Stimulated activated CD8-positive, alpha-beta memory T cell treated with anti-CD3 and anti-CD28 coated beads, Interleukin-4, amount 100 ng/mL, for 1 hour (primary cell): ENCODE data around the gene SSU72.
"Not testable (repeated sequence)": the region's sequence is repeated elsewhere in the genome, so short reads cannot be mapped to it uniquely, and the experiment has no call there.

Source experiments
- DNase-seq, 2 donors: peaks; one replicate each; pipeline ENCODE4 v3.0.0-alpha.2; 2020; ENCODE audit warnings: low read depth in 2 of 2, low spot score in 1 of 2

The SSU72 gene

GRCh38 chr1:1508775-1509464 lies 65.7 kb downstream of the SSU72 start:
- DNase-seq: not testable (repeated sequence)

GRCh38 chr1:1507305-1507704 lies 67.4 kb downstream of the SSU72 start:
- DNase-seq: no peak

GRCh38 chr1:1505801-1506200 lies 68.9 kb downstream of the SSU72 start:
- DNase-seq: not testable (repeated sequence)

- not testable (repeated sequence) for DNase-seq
Observed at GRCh38 chr1:1505366-1505798, 69.3 kb downstream of the SSU72 start.

- peak in 1 of 2 donors; percentile 39 for DNase-seq
Observed at GRCh38 chr1:1504777-1505365, 69.8 kb downstream of the SSU72 start.

- DNase-seq: not testable (repeated sequence)
Observed at GRCh38 chr1:1495461-1495975, 79.1 kb downstream of the SSU72 start.

- DNase-seq: not testable (repeated sequence)
Observed at GRCh38 chr1:1494311-1494710, 80.4 kb downstream of the SSU72 start.
